GM21723 (cell line): Measurements from ENCODE around the gene WNK1.
"Not testable (repeated sequence)": the region's sequence is repeated elsewhere in the genome, so short reads cannot be mapped to it uniquely, and the experiment has no call there.

Source experiments
- ATAC-seq: cut with Tn5 transposase; IDR thresholded peaks from one replicate; pipeline ENCODE4 v1.9.1; 2021; ENCODE audit warnings: mild to moderate bottlenecking, moderate library complexity; ENCODE audit not compliant: unreplicated experiment

Gene WNK1

GRCh38 chr12:905261-906031 lies 153.1 kb downstream of the WNK1 start:
- ATAC-seq, result no peak

DNA sequence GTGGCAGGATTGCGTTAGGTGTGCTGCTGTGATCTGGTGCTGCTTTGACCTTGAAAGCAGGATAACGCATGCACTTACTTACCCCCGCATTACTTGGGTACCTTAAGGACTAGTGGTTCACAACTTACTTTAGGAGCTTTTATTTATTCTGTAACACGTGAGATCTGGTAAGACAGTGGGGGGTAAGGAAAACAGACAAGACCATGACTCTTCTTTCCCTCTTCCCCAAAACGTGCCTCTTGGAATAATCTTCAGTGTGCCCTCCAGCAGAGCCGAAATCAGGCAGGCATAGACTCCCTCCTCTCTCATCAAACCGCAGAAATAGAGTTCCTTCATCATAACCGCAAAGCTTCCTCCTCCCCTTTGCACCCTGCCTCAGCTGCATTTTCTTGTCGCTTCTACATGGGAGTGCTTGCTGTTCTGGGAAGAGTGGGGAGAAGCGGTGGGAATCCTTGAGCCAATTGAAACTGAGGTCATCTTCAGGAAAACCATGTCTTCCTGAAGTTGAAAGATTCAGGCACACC lies 153.7 kb downstream of the WNK1 start:
- ATAC-seq, result no peak

GRCh38 chr12:907413-908185 lies 155.2 kb downstream of the WNK1 start:
- ATAC-seq, result no peak

- no peak for ATAC-seq
Measured at GRCh38 chr12:909861-910260, 157.5 kb downstream of the WNK1 start.

DNA sequence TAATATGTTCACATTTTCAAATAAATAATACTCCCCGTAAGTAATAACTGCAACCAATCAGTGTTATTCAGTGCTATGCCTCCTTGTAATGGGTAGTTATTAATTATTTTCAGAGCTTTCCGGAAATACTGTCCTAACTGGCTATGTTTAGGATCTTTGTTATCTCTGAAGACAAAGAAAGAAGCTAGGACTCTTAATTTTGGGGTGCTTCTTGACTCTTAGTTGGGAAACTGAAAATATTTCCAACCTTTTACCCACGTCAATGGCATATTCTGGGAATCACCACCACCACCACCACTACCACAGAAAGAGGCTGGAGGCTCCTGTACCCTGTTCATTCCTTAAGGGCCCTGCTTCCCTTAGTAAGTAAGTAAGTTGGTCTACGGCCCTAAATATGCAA lies 158.0 kb downstream of the WNK1 start:
- ATAC-seq, result no peak

DNA sequence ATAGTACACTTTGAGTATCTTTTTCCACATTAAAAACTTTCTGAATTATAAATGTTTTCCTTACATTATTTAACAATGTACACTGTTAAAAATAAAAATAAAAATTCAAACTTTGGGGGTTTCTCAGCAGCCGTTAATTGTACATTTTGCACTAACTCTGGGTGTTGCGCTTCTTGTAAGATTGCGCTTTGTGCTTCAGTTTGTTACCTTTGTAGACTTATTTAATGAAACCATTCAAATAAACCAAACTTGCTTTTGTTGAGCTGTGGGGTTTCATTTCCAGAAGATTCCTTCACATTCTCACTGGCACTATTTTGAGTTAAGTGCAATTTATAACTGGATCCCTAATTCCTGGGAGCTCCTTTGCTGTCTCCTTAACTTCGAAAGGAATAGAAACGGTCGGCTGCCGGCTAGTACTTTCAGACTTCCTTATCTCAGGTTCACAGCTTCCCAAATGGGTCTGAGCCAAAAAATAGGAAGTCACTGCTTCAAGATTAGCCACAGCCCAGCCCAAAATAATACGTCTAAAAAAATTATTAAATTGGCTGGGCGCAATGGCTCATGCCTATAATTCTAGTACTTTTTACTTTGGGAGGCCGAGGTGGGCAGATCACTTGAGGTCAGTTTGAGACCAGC lies 158.9 kb downstream of the WNK1 start:
- no peak for ATAC-seq

- ATAC-seq, result no peak
Measured at GRCh38 chr12:912466-913235, 160.3 kb downstream of the WNK1 start.

DNA sequence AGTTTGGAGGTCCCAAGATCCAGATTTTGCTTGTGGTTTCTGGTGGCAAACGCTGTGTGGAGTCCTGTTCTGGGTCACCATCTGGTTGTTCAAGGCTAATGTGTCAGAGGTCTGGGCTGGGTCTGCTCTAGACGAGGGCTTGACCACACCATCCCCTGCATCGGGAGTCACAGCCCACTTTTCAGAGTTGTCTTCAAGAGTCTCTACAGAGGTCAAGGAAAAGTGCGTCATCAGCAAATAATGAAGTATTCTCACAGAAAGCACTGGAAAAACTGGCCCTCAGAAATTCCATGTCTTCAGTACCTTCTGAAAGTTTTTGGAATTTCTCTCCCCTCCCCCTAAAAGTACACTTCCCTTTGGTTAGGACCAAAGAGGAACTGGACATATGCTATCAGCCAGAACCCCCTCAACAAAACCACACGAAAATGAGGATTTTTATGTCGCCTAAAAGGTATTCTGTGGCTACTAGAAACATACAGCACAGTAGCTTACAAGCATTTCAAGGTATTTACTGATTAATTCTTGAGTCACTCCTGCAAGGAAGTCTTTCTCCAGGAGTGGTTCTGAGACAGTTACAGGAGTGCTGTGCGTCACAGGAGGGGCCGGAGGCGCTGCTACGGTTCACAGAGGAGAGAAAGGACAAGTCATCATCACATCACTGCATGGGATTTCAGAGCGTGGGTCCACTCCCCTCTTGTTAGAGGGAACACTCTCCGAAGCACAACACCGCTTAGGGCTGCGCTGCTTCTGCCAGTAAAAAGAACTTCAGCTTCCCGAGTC lies 161.7 kb downstream of the WNK1 start:
- no peak for ATAC-seq

GRCh38 chr12:915090-915489 lies 162.7 kb downstream of the WNK1 start:
- no peak for ATAC-seq

DNA sequence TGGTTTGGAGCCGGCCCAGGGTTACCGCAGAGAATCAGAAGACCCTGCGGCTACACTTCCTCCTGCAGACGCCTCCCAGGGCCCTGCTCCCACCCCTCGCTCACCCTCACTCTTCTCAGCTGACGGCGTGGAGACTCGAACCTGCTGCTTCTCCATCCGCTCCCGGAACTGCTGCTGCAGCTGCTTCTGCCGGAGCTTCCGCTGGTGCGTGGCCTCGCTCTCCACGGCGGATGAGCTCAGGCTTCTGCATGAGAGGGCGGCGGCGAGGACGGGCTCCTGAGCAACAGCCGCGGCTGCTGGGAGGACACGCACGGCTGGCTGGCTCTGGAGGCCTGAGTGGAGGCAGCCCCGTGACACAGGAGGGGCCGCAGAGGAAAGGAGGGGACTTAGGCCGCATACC lies 163.9 kb downstream of the WNK1 start:
- no peak for ATAC-seq

GRCh38 chr12:916712-917445 lies 164.5 kb downstream of the WNK1 start:
- ATAC-seq, result no peak

DNA sequence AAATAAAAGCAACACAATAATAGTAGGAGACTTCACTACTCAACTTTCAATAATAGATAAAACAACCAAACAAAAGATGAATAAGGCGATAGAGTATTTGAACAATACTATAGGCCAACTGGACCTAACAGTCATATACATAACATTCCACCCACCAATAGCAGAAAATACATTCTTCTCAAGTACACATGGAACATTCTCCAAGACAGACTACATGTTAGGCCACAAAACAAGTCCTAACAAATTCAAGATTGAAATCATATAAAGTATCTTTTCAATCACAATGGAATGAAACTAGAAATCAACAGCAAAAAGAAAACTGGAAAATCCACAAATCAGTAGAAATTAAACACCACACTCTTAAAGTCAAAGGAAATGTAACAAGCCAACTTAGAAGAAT lies 168.3 kb downstream of the WNK1 start:
- ATAC-seq, result no peak

DNA sequence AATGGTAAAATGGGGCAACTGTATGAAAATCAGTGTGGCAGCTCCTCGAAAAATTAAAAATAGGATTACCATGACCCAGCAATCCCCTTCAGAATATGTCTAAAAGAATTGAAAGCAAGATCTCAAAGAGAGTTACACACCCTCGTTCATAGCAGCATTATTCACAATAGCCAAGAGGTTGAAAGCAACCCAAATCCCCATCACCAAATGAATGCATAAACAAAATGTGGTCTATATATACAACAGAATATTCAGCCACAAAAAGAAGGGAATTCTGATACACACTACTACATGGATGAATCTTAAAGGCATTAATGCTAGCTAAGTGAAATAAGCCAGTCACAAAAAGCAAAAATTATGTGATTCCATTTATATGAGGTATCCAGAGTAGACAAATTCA lies 169.9 kb downstream of the WNK1 start:
- ATAC-seq, result no peak

- ATAC-seq, result no peak
Measured at GRCh38 chr12:926641-927040, 174.3 kb downstream of the WNK1 start.

- ATAC-seq, result no peak
Measured at GRCh38 chr12:931060-931459, 178.7 kb downstream of the WNK1 start.

DNA sequence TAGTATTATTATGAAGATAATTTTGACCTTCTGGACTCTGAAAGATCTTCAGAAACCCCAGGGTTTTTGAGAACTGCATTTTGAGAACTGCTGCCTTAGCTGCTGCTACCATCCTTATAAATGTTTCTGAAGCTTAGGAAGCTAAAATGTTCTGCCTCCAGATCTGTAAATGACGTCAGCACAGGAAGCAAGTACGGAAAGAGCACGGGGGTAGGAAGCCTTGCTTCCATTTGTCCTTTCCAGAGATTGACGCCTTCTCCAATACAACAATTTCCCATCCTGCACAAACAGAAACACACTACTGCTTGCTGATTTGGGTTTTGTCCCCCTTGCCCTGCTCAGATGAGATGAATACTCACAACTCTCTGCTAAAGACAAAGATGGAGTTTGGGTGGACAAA lies 179.2 kb downstream of the WNK1 start:
- ATAC-seq, result no peak

DNA sequence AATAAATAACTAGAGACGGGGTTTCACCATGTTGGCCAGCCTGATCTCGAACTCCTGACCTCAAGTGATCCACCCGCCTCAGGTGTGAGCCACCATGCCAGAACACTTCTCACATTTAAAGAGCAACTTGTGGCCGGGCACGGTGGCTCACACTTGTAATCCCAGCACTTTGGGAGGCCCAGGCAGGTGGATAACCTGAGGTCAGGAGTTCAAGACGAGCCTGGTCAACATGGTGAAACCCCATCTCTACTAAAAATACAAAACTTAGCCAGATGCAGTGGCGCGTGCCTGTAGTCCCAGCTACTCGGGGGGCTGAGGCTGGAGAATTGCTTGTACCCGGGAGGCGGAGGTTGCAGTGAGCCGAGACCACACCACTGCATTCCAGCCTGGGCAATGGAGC lies 183.5 kb downstream of the WNK1 start:
- not testable (repeated sequence) for ATAC-seq

DNA sequence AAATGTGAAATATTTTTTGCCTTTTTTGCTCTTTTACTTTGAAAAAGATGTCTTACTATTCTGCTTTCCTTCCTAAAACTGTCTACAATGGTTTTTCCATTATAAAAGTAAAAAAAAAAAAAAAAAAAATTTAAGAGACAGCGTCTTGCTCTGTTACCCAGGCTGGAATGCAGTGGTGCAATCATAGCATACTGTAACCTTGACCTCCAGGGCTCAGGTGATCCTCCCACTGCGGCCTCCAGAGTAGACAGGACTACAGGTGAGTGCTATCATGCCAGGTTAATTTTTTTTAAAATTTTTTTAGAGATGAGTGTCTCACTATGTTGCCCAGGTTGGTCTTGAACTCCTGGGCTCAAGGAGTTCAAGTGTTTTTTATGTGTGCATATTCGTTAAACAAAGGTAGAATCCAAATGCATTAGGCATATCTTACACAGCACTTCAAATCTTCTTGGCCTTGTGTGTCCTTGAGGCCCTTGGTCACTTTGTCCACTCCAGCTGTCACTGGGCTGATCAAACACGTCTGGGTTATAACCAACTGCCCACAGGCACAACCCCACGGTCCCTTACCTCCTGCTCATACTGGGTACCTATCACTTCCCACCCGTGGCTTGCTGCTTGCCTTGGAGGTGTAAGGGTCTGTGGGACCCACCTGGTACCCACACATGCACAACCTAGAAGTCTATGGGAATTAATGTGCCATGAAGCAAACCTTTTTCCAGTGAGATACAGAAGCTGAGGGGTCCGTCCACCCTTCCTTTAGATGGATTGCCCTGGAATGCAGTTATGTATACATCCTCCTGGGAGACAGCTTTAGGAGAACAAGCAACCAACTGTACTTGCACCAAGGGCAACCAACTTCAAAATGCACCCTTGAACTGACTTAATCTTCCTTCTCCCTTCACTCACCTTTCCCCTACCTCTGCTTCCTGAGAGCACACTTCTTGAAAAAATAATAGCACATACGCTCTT lies 184.3 kb downstream of the WNK1 start:
- ATAC-seq, result no peak
